Endothelial cell of umbilical vein (primary cell): ENCODE results near the gene KLHL5.

Source experiments
- CTCF ChIP-seq, 2 donors: IDR thresholded peaks; 1 replicate in 1 of 2; 2 replicates in 1 of 2; pipeline ENCODE4 v1.5.1; 2011; ENCODE audit warnings: low read length in 2 of 2, mild to moderate bottlenecking in 2 of 2, moderate library complexity in 2 of 2, control low read depth in 1 of 2, inconsistent platforms in 1 of 2, low read depth in 1 of 2; ENCODE audit not compliant: insufficient read depth in 1 of 2; ENCODE audit errors: extremely low read depth in 1 of 2
- EZH2 ChIP-seq: IDR thresholded peaks from 2 replicates; pipeline ENCODE4 v1.6.1; 2012; ENCODE audit warnings: borderline replicate concordance, low read depth, mild to moderate bottlenecking, moderate library complexity, low read length, inconsistent platforms; ENCODE audit not compliant: severe bottlenecking
- JUN ChIP-seq: IDR thresholded peaks from 2 replicates; pipeline ENCODE4 v1.6.1; 2011; ENCODE audit warnings: borderline replicate concordance, low read depth; ENCODE audit not compliant: insufficient read length, insufficient read depth
- POLR2A ChIP-seq: IDR thresholded peaks from 2 replicates; pipeline ENCODE4 v1.6.1; 2012; ENCODE audit warnings: low read depth, mild to moderate bottlenecking, control low read depth, low read length
- POLR2AphosphoS5 ChIP-seq: IDR thresholded peaks from 2 replicates; pipeline ENCODE4 v1.6.1; 2012; ENCODE audit warnings: low read depth, mild to moderate bottlenecking, control low read depth, low read length, moderate library complexity; ENCODE audit not compliant: insufficient read depth
- TF ChIP-seq, protein P1 (sequence below): IDR thresholded peaks from 2 replicates; pipeline ENCODE4 v1.6.1; 2011; ENCODE audit not compliant: insufficient read depth, insufficient read length

- TF ChIP-seq CTCF (IDR thresholded peaks at IDR 0.05; ENCODE audit: extremely low read depth in 1 of 2, insufficient read depth in 1 of 2, low read depth in 1 of 2, low read length in 2 of 2) (no peak), POLR2A (no peak), EZH2 (no peak), POLR2AphosphoS5 (no peak), JUN (no peak)
- TF ChIP-seq, protein P1, sequence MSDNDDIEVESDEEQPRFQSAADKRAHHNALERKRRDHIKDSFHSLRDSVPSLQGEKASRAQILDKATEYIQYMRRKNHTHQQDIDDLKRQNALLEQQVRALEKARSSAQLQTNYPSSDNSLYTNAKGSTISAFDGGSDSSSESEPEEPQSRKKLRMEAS, result no peak
Measured at GRCh38 chr4:39134683-39135306, 72.8 kb downstream of the KLHL5 start.
